HAP-1 (cell line): ENCODE results near the gene NAT16.

Experiments
- DNase-seq, 2 experiments: peaks; one replicate each; pipeline ENCODE4 v3.0.0-alpha.2; 2016 to 2020; ENCODE audit warnings: low spot score in 2 of 2
- H3K27me3 ChIP-seq: fragments of 250-450 bp; sonication (Bioruptor Pico); 2 replicates; pipeline ENCODE4 v1.5.1; 2020; ENCODE audit warnings: low read depth, mild to moderate bottlenecking, moderate library complexity
- H3K36me3 ChIP-seq: fragments of 250-450 bp; sonication (Bioruptor Pico); replicated peaks from 2 replicates; pipeline ENCODE4 v1.5.1; 2020; ENCODE audit warnings: mild to moderate bottlenecking
- H3K4me1 ChIP-seq: fragments of 250-450 bp; sonication (Bioruptor Pico); 2 replicates; pipeline ENCODE4 v1.5.1; 2020; ENCODE audit warnings: mild to moderate bottlenecking
- H3K4me3 ChIP-seq: fragments of 250-450 bp; sonication (Bioruptor Pico); 2 replicates; pipeline ENCODE4 v1.5.1; 2020; ENCODE audit warnings: mild to moderate bottlenecking, moderate library complexity
- H3K9me3 ChIP-seq: fragments of 250-450 bp; sonication (Bioruptor Pico); 2 replicates; pipeline ENCODE4 v1.5.1; 2020; ENCODE audit warnings: mild to moderate bottlenecking, moderate library complexity
- in situ Hi-C: fragments of 300-500 bp; cut with MboI; formaldehyde crosslinking; loops from 3 replicates; pipeline ENCODE4 v1.14.3; 2020; ENCODE audit warnings: low sequenced_read_pairs, inconsistent platforms, mixed read lengths

Gene NAT16

GRCh38 chr7:101180130-101180755 is at the start of gene NAT16:
TSS of gene NAT16 (minus strand) at chr7:101180293. CDS start at chr7:101174807, 5,486 bp downstream.
- no peaks in the 10 kb centered on the region for H3K9me3 ChIP-seq
- DNase-seq = peak in 1 of 2 experiments; percentile 31
- no peaks in the 10 kb centered on the region for H3K4me1 ChIP-seq
- peak within 1 kb of the TSS; percentile 17 for H3K4me3 ChIP-seq
- peaks cover 21% of the 10 kb centered on the region for H3K27me3 ChIP-seq
- H3K36me3 ChIP-seq = no peaks in the 10 kb centered on the region
- in situ Hi-C loops = no loop called here

- Histone ChIP-seq H3K27me3 (no peaks in the 10 kb centered on the region), H3K4me3 (no peak overlapping the region), H3K36me3 (peaks cover 16% of the 10 kb centered on the region), H3K4me1 (no peaks in the 10 kb centered on the region), H3K9me3 (no peaks in the 10 kb centered on the region)
- no peak for DNase-seq
- in situ Hi-C loops = no loop called here
Measured at GRCh38 chr7:101226721-101227120, 46.6 kb upstream of the NAT16 start.

- DNase-seq = no peak
- H3K36me3 ChIP-seq = peaks cover 16% of the 10 kb centered on the region
- in situ Hi-C loops = no loop called here
- H3K4me1 ChIP-seq = no peaks in the 10 kb centered on the region
- H3K27me3 ChIP-seq = no peaks in the 10 kb centered on the region
- H3K9me3 ChIP-seq = no peaks in the 10 kb centered on the region
- no peak overlapping the region for H3K4me3 ChIP-seq
Measured at GRCh38 chr7:101225650-101226049, 45.6 kb upstream of the NAT16 start.

GRCh38 chr7:101223528-101223927 is 43.4 kb upstream of the NAT16 start:
- no peak for DNase-seq
- no peaks in the 10 kb centered on the region for H3K4me1 ChIP-seq
- in situ Hi-C loops = no loop called here
- H3K27me3 ChIP-seq = no peaks in the 10 kb centered on the region
- no peak overlapping the region for H3K4me3 ChIP-seq
- H3K36me3 ChIP-seq = peaks cover 16% of the 10 kb centered on the region
- H3K9me3 ChIP-seq = no peaks in the 10 kb centered on the region

GRCh38 chr7:101222275-101222830 is 42.3 kb upstream of the NAT16 start:
- no peak overlapping the region for H3K4me3 ChIP-seq
- no peaks in the 10 kb centered on the region for H3K4me1 ChIP-seq
- H3K9me3 ChIP-seq = no peaks in the 10 kb centered on the region
- H3K27me3 ChIP-seq = no peaks in the 10 kb centered on the region
- H3K36me3 ChIP-seq = peaks cover 16% of the 10 kb centered on the region
- in situ Hi-C loops = no loop called here
- no peak for DNase-seq

GRCh38 chr7:101220295-101220694 is 40.2 kb upstream of the NAT16 start:
- peaks cover 8% of the 10 kb centered on the region for H3K4me1 ChIP-seq
- in situ Hi-C loops = no loop called here
- no peak overlapping the region for H3K4me3 ChIP-seq
- no peaks in the 10 kb centered on the region for H3K27me3 ChIP-seq
- H3K9me3 ChIP-seq = no peaks in the 10 kb centered on the region
- H3K36me3 ChIP-seq = peaks cover 16% of the 10 kb centered on the region
- no peak for DNase-seq

GRCh38 chr7:101218236-101219125 is 38.4 kb upstream of the NAT16 start:
- no peaks in the 10 kb centered on the region for H3K27me3 ChIP-seq
- DNase-seq = no peak
- peak overlapping the region; percentile 56 for H3K4me3 ChIP-seq
- in situ Hi-C loops = no loop called here
- no peaks in the 10 kb centered on the region for H3K9me3 ChIP-seq
- H3K36me3 ChIP-seq = peaks cover 24% of the 10 kb centered on the region
- peaks cover 8% of the 10 kb centered on the region for H3K4me1 ChIP-seq

GRCh38 chr7:101217388-101218235 is 37.5 kb upstream of the NAT16 start, which contains the start of the genes PLOD3 and ZNHIT1:
TSS of gene PLOD3 (minus strand) at chr7:101217581. CDS start at chr7:101217274, 307 bp downstream.
TSS of gene ZNHIT1 (plus strand) at chr7:101218165. CDS start at chr7:101218196, 31 bp downstream.
- in situ Hi-C loops = no loop called here
- DNase-seq = peak; percentile 95
- H3K4me1 ChIP-seq = peaks cover 8% of the 10 kb centered on the region
- H3K36me3 ChIP-seq = peaks cover 24% of the 10 kb centered on the region
- no peaks in the 10 kb centered on the region for H3K27me3 ChIP-seq
- H3K9me3 ChIP-seq = no peaks in the 10 kb centered on the region
- H3K4me3 ChIP-seq = peak within 1 kb of the TSS; percentile 56

GRCh38 chr7:101216860-101217387 is 36.8 kb upstream of the NAT16 start:
- Histone ChIP-seq H3K36me3 (peaks cover 26% of the 10 kb centered on the region), H3K4me3 (peak overlapping the region; percentile 56), H3K27me3 (no peaks in the 10 kb centered on the region), H3K4me1 (peaks cover 8% of the 10 kb centered on the region), H3K9me3 (no peaks in the 10 kb centered on the region)
- DNase-seq = peak in 1 of 2 experiments; percentile 28
- in situ Hi-C loops = no loop called here

- peaks cover 31% of the 10 kb centered on the region for H3K36me3 ChIP-seq
- in situ Hi-C loops = no loop called here
- H3K27me3 ChIP-seq = no peaks in the 10 kb centered on the region
- peak overlapping the region; percentile 56 for H3K4me3 ChIP-seq
- DNase-seq = no peak
- peaks cover 8% of the 10 kb centered on the region for H3K4me1 ChIP-seq
- no peaks in the 10 kb centered on the region for H3K9me3 ChIP-seq
Measured at GRCh38 chr7:101216001-101216859, 36.1 kb upstream of the NAT16 start.

GRCh38 chr7:101212014-101212413 is 31.9 kb upstream of the NAT16 start:
- Histone ChIP-seq H3K4me1 (peaks cover 8% of the 10 kb centered on the region), H3K9me3 (no peaks in the 10 kb centered on the region), H3K36me3 (peaks cover 47% of the 10 kb centered on the region), H3K4me3 (no peak overlapping the region), H3K27me3 (no peaks in the 10 kb centered on the region)
- no peak for DNase-seq
- in situ Hi-C loops = no loop called here

- no peak overlapping the region for H3K4me3 ChIP-seq
- H3K36me3 ChIP-seq = peaks cover 48% of the 10 kb centered on the region
- peaks cover 5% of the 10 kb centered on the region for H3K4me1 ChIP-seq
- in situ Hi-C loops = no loop called here
- no peak for DNase-seq
- no peaks in the 10 kb centered on the region for H3K9me3 ChIP-seq
- H3K27me3 ChIP-seq = no peaks in the 10 kb centered on the region
Measured at GRCh38 chr7:101211501-101211900, 31.4 kb upstream of the NAT16 start.
